Measurements from ENCODE around the gene TMEM45A.
"Not testable (repeated sequence)": the region's sequence is repeated elsewhere in the genome, so short reads cannot be mapped to it uniquely, and the experiment has no call there.

The TMEM45A gene

DNA sequence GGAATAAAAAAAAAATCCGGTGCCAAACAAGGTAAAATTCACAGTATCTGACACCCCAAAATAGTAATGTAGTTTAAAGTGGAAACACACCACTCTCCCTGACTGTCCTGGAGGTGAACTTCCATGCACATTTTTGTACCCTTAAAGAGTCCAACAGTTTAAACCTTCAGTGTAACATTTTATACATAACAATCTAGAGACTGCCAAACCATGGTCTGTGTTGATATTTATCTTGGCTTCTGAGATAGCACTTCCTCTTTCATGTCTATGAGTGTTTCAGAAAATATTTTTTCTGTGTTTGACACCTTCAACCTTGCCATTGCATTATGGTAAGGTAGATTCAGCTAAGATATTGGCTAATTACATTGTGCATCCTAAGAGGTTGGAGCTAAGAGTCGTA lies 13.9 kb downstream of the TMEM45A start:
- no peak for DNase-seq (ENCODE audit: low spot score)
- H3K36me3 Mint-ChIP-seq (ENCODE audit: low read depth), result no peaks in the 10 kb centered on the region
- H3K4me1 Mint-ChIP-seq (ENCODE audit: low read depth), result no peaks in the 10 kb centered on the region
- no peak overlapping the region for H3K27ac Mint-ChIP-seq
- H3K4me3 Mint-ChIP-seq, result no peak overlapping the region
- H3K27me3 Mint-ChIP-seq (ENCODE audit: low read depth), result peaks cover 9% of the 10 kb centered on the region
- no peaks in the 10 kb centered on the region for H3K9me3 Mint-ChIP-seq

GRCh38 chr3:100509818-100510217 lies 17.4 kb downstream of the TMEM45A start:
- not testable (repeated sequence) for H3K4me1 Mint-ChIP-seq (ENCODE audit: low read depth); H3K27ac Mint-ChIP-seq; H3K9me3 Mint-ChIP-seq; DNase-seq (ENCODE audit: low spot score); H3K36me3 Mint-ChIP-seq (ENCODE audit: low read depth); H3K4me3 Mint-ChIP-seq; H3K27me3 Mint-ChIP-seq (ENCODE audit: low read depth)

- no peaks in the 10 kb centered on the region for H3K27me3 Mint-ChIP-seq (ENCODE audit: low read depth)
- H3K4me1 Mint-ChIP-seq (ENCODE audit: low read depth), result peaks cover 7% of the 10 kb centered on the region
- no peaks in the 10 kb centered on the region for H3K9me3 Mint-ChIP-seq
- H3K4me3 Mint-ChIP-seq, result no peak overlapping the region
- H3K36me3 Mint-ChIP-seq (ENCODE audit: low read depth), result no peaks in the 10 kb centered on the region
- DNase-seq (ENCODE audit: low spot score), result no peak
- no peak overlapping the region for H3K27ac Mint-ChIP-seq
These were observed 23.8 kb downstream of the TMEM45A start for GRCh38 chr3:100516232-100516631.

DNA sequence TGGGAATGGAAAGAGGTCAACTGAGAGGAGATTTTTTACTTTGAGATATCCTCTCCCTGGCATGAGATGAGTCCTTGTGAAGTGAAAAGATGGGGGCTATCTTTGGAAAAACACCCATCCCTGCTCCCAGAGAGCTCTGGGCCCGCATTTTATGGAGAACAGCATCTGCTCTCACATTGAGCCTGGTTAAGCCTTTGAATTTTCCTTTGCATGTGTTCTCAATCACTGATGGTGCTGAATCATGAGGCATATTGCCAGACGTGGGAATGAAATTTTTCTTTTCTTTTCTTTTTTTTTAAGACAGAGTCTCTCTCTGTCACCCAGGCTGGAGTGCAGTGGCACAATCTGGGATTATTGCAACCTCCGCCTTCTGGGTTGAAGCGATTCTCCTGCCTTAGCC lies 24.4 kb downstream of the TMEM45A start:
- peaks cover 9% of the 10 kb centered on the region for H3K4me1 Mint-ChIP-seq (ENCODE audit: low read depth)
- no peaks in the 10 kb centered on the region for H3K36me3 Mint-ChIP-seq (ENCODE audit: low read depth)
- no peaks in the 10 kb centered on the region for H3K27me3 Mint-ChIP-seq (ENCODE audit: low read depth)

DNA sequence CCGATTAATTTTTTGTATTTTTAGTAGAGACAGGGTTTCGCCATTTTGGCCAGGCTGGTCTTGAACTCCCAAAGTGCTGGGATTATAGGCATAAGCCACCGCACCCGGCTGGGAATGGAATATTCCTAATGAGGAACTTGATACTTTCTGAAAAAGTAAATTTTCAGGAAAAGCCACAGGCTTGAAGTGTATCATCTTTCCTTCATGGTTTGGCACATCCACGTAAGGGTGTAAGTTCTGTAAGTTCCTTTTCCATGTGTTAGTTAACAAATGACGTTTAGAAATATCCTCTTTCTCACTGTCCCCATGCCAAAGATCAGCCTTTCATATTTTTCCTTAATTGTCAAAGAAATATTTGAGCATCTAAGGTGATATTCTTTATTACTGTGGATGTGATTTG lies 24.9 kb downstream of the TMEM45A start:
- DNase-seq (ENCODE audit: low spot score), result no peak
- peaks cover 9% of the 10 kb centered on the region for H3K4me1 Mint-ChIP-seq (ENCODE audit: low read depth)

More for the DNA sequence above, 24.4 kb downstream of the TMEM45A start:
- Mint-ChIP-seq H3K27ac (no peak overlapping the region), H3K9me3 (no peaks in the 10 kb centered on the region), H3K4me3 (no peak overlapping the region)
- DNase-seq (ENCODE audit: low spot score), result no peak

DNA sequence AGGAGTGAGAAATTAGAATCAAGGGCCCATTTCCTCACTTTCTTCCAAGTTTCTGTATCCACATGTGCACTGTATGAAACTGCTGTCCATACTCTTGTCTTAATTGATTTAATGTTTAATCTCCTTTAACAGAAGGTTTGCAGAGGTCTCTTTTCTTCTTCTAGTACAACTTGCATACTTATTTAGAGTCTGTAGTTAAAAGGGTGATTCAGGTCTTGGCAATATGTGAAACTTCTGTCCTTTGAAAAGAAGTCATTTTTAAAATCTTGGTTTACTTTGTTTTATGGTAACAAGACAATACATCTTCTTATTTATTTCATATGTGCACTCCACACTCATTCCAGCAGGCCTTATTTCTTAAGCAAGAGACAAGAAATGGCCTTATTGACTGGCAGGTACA lies 25.8 kb downstream of the TMEM45A start:
- Mint-ChIP-seq H3K27ac (no peak overlapping the region), H3K4me1 (ENCODE audit: low read depth) (peaks cover 9% of the 10 kb centered on the region), H3K9me3 (no peaks in the 10 kb centered on the region)

More for the DNA sequence above, 24.9 kb downstream of the TMEM45A start:
- Mint-ChIP-seq H3K9me3 (no peaks in the 10 kb centered on the region), H3K27ac (no peak overlapping the region), H3K36me3 (ENCODE audit: low read depth) (no peaks in the 10 kb centered on the region), H3K4me3 (no peak overlapping the region), H3K27me3 (ENCODE audit: low read depth) (no peaks in the 10 kb centered on the region)

GRCh38 chr3:100518983-100519382 lies 26.6 kb downstream of the TMEM45A start:
- H3K27me3 Mint-ChIP-seq (ENCODE audit: low read depth), result no peaks in the 10 kb centered on the region
- H3K9me3 Mint-ChIP-seq, result no peaks in the 10 kb centered on the region
- H3K36me3 Mint-ChIP-seq (ENCODE audit: low read depth), result no peaks in the 10 kb centered on the region
- H3K4me1 Mint-ChIP-seq (ENCODE audit: low read depth), result peaks cover 9% of the 10 kb centered on the region
- no peak overlapping the region for H3K4me3 Mint-ChIP-seq
- H3K27ac Mint-ChIP-seq, result no peak overlapping the region
- no peak for DNase-seq (ENCODE audit: low spot score)

More for the DNA sequence above, 25.8 kb downstream of the TMEM45A start:
- no peak for DNase-seq (ENCODE audit: low spot score)
- no peaks in the 10 kb centered on the region for H3K36me3 Mint-ChIP-seq (ENCODE audit: low read depth)
- no peaks in the 10 kb centered on the region for H3K27me3 Mint-ChIP-seq (ENCODE audit: low read depth)
- H3K4me3 Mint-ChIP-seq, result no peak overlapping the region

GRCh38 chr3:100521439-100521845 lies 29.0 kb downstream of the TMEM45A start:
- peaks cover 4% of the 10 kb centered on the region for H3K4me1 Mint-ChIP-seq (ENCODE audit: low read depth)
- H3K9me3 Mint-ChIP-seq, result no peaks in the 10 kb centered on the region
- no peak for DNase-seq (ENCODE audit: low spot score)
- no peak overlapping the region for H3K4me3 Mint-ChIP-seq
- peaks cover 4% of the 10 kb centered on the region for H3K27me3 Mint-ChIP-seq (ENCODE audit: low read depth)
- no peak overlapping the region for H3K27ac Mint-ChIP-seq
- H3K36me3 Mint-ChIP-seq (ENCODE audit: low read depth), result no peaks in the 10 kb centered on the region

DNA sequence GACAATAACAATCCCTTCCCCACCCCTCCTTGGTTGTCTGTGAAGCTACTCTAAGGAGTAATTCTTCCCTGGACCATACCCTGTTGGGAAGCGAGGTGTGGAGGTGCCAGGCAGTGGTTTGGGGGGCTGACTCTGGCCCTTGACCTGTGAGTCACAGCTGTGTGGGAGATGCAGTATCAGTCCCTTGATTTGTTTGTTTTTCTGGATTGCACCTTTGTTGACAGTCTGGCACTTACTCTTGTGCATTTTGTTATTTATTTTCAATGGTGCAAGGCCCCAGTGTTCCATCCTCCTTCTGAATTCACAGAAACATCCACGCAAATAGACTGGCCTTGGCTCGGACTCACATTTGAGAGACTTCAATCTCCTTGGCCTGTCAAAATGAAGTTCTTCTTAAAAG lies 29.7 kb downstream of the TMEM45A start:
- Mint-ChIP-seq H3K4me3 (no peak overlapping the region), H3K27ac (no peak overlapping the region), H3K27me3 (ENCODE audit: low read depth) (peaks cover 4% of the 10 kb centered on the region), H3K36me3 (ENCODE audit: low read depth) (no peaks in the 10 kb centered on the region), H3K9me3 (no peaks in the 10 kb centered on the region), H3K4me1 (ENCODE audit: low read depth) (peaks cover 1% of the 10 kb centered on the region)
- DNase-seq (ENCODE audit: low spot score), result no peak

DNA sequence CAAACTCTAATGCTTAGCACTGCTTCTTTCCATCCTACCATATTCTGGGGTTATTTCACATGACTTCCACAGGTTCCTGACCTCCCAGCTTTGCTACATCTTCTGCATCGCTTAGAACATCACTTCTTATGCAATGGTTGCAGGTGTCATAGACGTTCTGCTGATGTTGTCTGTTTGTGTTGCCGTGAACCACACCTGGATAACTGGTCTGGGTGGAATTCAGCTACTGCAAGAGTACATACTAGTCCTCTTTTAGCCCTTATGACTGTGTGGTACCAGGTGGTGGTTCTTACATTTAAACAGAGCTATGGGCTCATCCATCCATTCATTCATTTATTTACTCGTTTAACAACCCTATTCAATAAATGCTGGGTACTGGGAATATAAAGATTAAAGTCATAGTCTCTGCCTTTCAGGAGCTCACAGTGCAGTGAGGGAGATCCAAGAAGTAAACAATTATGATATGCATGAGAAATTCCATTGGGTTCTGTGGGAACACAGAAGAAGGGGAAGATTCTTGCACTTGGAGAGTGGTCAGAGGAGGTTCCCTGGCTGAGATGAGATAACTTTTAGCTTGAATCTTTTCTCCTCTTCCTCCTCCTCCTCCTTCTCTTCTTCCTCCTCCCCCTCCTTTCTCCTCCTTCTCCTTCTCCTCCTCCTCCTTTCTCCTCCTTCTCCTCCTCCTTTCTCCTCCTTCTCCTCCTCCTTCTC lies 30.8 kb downstream of the TMEM45A start:
- Mint-ChIP-seq H3K27ac (no peak overlapping the region), H3K27me3 (ENCODE audit: low read depth) (peaks cover 6% of the 10 kb centered on the region), H3K9me3 (no peaks in the 10 kb centered on the region), H3K4me1 (ENCODE audit: low read depth) (peaks cover 1% of the 10 kb centered on the region), H3K4me3 (no peak overlapping the region), H3K36me3 (ENCODE audit: low read depth) (no peaks in the 10 kb centered on the region)
- no peak for DNase-seq (ENCODE audit: low spot score)

- Mint-ChIP-seq H3K4me1 (ENCODE audit: low read depth) (peaks cover 1% of the 10 kb centered on the region), H3K9me3 (no peaks in the 10 kb centered on the region), H3K4me3 (no peak overlapping the region), H3K27ac (no peak overlapping the region), H3K36me3 (ENCODE audit: low read depth) (no peaks in the 10 kb centered on the region), H3K27me3 (ENCODE audit: low read depth) (peaks cover 8% of the 10 kb centered on the region)
- DNase-seq (ENCODE audit: low spot score), result no peak
These were observed 33.6 kb downstream of the TMEM45A start for GRCh38 chr3:100525753-100526612.

GRCh38 chr3:100526613-100527346 lies 34.4 kb downstream of the TMEM45A start:
- Mint-ChIP-seq H3K27ac (no peak overlapping the region), H3K9me3 (no peaks in the 10 kb centered on the region), H3K4me3 (no peak overlapping the region), H3K4me1 (ENCODE audit: low read depth) (no peaks in the 10 kb centered on the region), H3K27me3 (ENCODE audit: low read depth) (peaks cover 8% of the 10 kb centered on the region), H3K36me3 (ENCODE audit: low read depth) (no peaks in the 10 kb centered on the region)
- no peak for DNase-seq (ENCODE audit: low spot score)

DNA sequence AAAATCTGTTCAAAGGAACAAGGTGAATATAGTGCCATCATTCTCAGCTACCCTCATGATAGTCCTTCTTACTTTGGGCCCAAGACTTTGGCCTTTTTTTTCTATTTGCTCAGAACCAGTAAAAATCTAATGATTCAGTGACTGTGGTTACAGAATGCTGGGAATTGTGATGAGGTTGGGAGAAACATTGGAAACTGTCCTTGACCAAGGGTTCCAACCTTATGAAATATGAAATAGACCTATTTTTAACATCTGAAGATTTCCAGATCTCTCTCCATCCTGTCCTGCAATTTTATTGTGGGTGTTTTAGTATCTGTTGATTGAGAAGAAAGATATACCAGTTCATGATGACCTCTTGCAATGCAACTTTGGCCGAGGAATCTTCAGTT lies 34.9 kb downstream of the TMEM45A start:
- Mint-ChIP-seq H3K27ac (no peak overlapping the region), H3K36me3 (ENCODE audit: low read depth) (no peaks in the 10 kb centered on the region), H3K27me3 (ENCODE audit: low read depth) (peaks cover 8% of the 10 kb centered on the region), H3K4me3 (no peak overlapping the region), H3K4me1 (ENCODE audit: low read depth) (no peaks in the 10 kb centered on the region), H3K9me3 (no peaks in the 10 kb centered on the region)
- no peak for DNase-seq (ENCODE audit: low spot score)

DNA sequence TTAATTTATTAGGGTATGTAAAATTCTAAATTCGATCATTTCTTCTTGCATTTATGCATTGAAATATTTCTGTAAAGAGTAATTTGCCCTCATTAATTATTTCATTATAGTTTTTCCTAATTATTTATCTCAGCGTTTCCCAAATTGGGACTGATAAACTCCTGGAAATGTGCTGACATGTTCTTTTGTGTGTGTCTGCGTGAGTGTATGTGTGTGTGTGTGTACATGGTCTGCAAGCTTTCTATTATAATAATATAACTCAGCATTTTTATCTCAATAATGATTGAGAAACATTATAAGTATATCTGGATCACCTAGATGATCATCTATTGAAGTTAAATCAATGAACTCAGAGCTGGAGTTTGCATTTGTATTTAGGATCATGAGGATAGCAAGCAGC lies 38.7 kb downstream of the TMEM45A start:
- no peaks in the 10 kb centered on the region for H3K9me3 Mint-ChIP-seq
- no peaks in the 10 kb centered on the region for H3K36me3 Mint-ChIP-seq (ENCODE audit: low read depth)
- peaks cover 5% of the 10 kb centered on the region for H3K27me3 Mint-ChIP-seq (ENCODE audit: low read depth)
- no peak overlapping the region for H3K27ac Mint-ChIP-seq
- no peaks in the 10 kb centered on the region for H3K4me1 Mint-ChIP-seq (ENCODE audit: low read depth)
- no peak for DNase-seq (ENCODE audit: low spot score)
- H3K4me3 Mint-ChIP-seq, result no peak overlapping the region

Data from T-helper 2 cell treated with Interferon-gamma antibody and Interleukin-4, amounts not matched to agents 5 μg/mL and 100 μg/mL, for 36 hours (primary cell).